MV-4-11 (cell line): Measurements from ENCODE around the gene BCL6B.

Source experiments
- DNase-seq: peaks from one replicate; lab custom pipeline; 2025; lab: John Stamatoyannopoulos, UW

Gene BCL6B

DNA sequence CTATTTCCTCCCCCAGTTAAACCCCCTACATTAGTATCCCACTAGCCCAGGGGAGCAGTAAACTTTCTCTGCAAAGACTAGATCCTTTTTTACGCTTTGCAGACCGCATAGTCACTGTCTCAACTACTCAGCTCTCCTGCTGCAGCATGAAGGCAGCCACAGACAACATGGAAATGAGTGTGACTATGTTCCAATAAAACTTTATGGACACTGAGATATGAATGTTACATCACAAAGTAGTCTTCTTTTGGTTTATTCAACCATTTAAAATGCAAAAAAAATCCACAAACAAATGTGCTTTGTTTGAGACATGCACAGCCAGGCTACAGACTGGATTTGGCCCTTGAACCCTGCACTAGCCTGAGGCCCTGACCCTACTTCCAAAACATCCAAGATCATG, 12.3 kb upstream of the BCL6B start:
- no peak for DNase-seq

DNA sequence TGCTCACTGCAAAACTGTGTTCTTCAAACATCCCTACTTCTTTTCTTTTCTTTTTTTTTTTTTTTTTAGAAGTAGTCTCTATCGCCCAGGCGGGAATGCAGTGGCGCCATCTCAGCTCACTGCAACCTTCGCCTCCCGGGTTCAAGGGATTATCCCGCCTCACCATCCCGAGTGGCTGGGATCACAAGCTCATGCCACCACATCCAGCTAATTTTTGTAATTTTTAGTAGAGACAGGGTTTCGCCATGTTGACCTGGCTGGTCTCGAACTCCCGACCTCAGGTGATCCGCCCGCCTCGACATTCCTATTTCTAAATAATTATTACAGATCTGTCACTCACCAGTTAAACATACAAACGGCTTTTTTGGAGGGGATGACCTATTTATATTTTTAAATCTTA, 11.4 kb upstream of the BCL6B start:
- no peak for DNase-seq

DNA sequence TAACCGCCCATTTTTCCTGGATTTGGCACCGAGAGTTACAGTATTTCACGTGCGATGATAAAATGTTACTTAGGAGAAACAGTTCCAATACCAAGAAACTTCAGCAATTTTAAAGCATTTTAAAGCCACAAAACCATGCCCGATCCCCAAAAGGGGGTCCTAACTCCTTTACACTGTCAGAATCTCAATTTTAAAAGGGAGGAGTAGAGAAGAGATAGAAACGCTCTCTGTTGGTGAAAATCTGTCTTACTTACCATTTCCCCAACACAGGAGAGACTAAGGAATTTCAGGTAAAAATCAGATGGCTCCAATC, 11.0 kb upstream of the BCL6B start:
- DNase-seq, result no peak

DNA sequence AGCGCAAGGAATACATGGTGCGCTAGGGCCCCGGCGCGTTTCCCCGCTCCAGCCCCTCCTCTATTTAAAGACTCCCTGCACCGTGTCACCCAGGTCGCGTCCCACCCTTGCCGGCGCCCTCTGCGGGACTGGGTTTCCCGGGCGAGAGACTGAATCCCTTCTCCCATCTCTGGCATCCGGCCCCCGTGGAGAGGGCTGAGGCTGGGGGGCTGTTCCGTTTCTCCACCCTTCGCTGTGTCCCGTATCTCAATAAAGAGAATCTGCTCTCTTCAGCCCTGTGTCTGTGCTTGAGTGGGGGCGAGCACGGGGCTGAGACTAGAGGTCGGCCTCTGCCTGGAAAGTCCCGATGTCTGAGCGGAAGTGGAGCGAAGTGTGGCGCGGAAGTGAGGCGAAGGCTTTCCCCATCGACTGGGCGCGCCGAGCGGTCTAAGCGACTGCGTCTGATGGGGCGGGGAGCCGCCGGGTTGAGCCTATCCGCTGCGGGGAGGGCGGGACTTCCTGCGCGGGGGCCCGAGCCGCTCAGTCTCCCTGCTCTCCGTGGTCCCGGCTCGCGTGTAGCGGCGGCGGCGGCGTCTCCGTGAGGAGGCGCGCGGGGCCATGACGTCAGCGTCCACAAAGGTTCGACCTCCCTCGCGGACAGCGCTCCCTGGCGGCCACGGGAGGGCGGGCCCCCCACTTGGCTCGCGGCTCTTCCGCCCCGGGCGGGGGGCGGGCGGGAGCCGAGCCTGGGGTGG, 8.4 kb upstream of the BCL6B start:
- DNase-seq, result peak; percentile 97

DNA sequence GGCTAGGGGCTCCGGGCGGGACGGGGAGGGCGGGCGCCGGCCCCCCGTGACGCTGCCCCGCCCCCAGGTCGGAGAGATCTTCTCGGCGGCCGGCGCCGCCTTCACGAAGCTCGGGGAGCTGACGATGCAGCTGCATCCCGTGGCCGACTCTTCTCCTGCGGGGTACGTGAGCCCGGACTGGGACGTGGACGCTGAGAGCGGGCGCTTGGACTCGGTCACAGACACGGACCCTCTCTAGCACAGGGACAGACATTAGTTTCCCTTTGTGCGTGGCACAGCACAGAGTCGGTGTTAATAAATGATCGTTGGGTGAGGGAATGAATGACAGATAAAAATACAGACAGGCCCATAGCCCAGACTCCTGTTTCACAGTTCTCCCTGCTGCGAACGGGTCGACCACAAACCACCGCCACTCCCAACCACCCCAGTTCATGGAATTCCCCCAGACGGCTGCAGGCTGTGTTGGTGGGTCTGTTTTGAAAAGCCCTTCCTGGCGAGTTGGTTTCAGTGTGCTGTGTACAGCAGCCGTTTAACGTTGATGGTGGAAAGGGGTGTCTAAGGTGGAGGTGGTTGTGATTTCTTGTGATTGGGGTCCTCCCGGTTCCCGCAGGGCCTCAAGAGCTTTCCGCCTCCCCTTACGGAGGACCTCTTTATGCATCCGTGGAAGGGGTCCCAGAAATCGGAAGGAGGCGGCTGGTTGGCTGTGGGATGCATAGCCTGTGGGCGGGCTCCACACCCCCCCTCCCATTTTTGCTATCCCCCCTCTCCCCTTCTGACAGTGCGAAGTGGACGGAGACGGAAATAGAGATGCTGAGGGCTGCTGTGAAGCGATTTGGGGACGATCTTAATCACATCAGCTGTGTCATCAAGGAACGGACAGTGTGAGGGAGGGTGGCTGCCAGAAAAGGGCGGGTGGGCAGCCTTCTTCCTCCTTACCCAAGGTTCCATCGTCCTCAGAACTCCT, 7.6 kb upstream of the BCL6B start:
- peak; percentile 43 for DNase-seq

DNA sequence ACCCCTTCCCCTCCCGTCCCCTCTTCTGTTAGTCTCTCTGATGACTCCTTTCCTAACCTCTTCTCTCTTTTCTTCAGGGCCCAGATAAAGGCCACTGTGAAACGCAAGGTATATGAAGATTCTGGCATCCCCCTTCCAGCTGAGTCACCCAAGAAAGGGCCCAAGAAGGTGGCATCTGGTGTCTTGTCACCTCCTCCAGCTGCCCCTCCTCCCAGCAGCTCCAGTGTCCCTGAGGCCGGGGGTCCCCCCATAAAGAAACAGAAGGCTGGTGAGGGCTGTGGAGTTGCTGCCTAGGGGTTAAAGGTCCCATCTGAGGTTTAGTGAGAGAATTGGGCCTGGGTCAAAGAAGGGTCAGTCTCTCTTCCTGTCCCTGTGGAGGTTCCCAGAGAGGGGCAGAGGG, 6.4 kb upstream of the BCL6B start:
- no peak for DNase-seq

DNA sequence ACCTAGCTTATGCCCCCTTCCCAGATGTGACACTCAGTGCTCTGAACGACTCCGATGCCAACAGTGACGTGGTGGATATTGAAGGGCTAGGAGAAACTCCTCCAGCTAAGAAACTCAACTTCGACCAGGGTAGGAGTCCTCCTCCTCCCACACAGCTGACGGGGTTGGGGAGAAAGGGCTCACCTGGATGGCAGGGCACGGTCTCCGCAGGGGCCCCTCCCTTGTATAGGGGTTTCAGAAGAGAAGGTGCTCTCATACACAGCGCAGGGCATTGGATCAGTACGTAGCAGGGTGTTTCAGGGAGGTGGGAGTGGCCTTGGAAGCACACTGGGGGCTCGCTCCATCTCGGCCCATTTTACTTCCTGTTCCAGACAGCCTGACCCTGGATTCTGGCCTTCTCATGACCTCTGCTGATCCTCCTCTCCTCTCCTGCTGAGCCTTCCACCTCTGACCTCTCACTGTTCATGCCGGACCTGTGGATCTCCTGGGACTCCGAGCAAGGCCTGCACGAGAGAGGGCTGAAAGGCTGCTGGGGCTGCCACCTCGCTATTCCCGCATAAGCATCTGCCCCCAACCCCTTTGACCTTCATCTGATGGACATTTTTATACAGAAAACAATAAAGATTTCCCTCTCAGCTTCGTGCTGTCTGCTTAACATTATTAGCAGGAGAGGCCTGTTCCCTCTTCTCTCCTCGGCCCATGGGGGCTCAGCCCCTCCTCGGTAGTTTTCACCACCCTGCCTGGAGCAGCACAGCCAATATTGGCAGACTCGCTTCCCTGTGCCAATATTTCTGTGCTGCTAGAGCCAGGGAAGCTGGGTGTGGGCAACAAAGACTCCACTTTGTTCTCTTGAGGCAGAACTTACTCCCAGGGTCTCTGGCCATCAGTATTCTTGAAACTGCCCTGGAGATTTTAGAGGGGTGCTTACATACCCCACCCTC, 5.7 kb upstream of the BCL6B start:
- no peak for DNase-seq

DNA sequence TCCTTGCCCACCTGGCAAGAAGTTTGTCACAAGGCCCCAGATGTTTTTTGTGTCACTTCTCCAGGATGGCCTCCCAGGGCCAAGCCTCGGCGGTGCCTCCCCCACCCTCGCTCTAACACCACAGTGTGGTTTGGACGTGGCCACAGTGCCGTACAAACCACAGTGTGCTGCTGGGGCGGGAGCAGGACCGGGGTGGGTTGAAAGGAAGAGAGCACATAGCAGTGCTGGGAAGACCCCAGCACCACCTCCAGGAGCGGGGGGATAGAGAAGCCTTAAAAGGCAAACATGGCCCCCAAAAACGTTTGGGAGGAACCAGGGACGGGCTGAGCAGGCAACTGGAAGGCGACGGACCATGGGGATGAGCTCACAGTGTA, 5.0 kb upstream of the BCL6B start:
- peak; percentile 56 for DNase-seq

DNA sequence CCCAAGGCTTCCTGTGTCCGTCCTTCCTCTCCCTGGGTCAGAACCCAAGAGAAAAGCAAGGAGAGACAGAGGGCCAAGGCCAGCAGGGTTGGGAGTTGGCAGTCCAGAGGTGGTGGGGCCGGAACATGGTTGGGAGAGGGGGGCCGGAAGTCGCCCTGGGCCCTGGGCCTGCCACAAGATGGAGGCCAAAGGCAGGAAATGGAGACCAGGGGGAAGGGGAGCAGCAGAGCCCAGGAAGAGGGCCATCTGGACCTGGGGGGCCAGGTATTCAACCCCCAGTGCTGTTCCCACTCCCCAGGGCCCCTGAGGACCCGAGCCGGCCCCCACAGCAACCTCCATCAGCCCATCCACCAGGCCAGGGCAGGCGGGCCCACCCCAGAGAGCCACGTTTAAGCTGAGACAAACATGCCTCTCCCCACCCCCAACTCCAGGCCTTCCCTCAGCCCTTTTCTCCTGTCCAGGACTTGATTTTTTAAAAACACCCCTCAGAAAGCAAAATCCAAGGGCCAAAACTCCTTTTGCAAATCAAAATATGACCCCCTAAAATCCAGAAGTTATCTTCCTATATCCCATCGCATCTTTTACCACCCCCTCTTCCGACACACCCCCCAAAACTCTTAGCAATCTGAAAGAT, 4.4 kb upstream of the BCL6B start:
- DNase-seq, result no peak

DNA sequence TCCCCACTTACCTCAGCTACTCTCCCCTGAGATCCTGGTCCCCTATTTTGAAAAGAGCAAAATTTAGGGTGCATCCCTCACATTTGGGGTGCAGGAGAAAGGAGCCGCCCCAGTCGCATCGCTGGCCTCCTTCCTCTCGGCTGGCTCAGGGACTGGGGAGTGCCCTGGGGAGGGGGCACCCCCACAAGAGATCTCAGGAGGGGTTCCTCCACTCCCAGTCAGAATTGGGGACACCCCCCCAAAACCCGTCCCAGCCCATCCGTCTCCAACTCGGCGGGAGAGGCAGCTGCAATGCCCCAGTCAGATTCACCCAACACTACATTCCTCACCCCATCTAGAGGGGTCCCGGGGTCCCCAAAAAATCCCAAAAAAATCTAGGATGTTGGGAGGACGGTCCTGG, 3.5 kb upstream of the BCL6B start:
- DNase-seq, result no peak

DNA sequence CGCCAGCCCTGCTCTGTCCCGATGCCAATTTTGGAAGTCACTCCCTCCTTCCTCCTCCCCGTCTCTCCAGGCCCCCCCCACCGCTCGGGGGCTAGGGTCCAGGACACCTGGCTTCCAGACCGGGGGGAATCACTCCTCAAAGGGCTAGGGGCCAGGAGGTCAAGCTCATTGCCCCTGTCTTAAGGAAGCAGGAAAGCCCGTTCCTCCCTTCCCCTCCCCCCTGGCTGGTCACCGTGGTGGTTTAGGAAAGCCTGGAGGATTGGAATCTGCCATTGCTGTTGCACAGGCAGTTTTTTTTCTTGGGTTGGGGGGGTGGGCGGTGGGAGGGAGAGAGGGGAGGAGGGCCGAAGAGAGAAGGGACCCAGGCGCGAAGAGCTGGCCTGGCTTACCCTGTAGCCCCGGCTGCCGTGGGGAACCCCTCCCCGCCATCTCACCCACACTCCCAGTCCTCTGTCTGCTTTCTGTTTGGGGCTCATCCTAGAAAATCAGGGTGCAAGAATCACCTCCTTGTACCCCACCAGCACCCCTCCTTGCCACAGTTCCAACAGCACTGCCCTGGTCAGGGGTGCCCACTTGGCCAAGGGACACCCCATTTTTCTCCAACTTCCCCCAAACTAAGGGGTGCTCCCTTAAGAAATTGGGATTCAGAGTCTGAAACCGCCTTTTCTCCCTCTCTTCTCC, 2.9 kb upstream of the BCL6B start:
- no peak for DNase-seq

DNA sequence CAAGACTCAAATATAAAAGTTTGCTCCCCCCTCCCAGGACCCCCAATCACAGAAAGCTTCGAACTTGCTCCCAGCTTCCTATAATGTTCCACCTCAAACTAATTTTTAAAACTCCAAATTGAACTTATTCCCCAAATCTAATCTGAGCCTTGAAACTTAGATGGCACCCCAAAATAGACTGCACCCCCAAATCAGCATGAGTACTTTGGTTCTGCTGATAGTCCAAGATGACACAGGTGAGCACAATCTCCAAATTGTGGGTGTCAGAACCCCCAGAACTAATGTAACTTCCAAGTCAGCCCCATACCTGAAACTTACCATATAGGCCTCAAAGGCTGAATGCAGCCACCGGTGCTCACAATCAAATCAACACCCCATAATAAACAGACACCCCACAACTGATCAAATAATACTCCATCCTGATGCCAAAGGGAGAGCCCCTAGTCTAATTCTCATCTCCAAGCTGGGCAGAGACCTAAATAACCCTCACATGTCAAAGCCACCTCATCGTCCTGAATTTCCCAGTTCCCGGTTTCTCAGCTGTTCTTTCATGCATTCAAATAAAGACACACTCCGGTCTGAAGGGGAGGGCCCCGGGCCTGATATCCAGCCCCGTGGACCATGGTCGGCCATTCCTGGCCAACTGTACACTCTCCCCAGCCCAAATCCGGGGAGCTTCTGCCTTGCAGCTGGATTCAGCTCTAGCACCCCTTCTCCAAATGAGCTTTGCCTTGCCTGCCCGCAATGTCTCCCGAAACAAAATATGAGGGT, 1.8 kb upstream of the BCL6B start:
- no peak for DNase-seq

DNA sequence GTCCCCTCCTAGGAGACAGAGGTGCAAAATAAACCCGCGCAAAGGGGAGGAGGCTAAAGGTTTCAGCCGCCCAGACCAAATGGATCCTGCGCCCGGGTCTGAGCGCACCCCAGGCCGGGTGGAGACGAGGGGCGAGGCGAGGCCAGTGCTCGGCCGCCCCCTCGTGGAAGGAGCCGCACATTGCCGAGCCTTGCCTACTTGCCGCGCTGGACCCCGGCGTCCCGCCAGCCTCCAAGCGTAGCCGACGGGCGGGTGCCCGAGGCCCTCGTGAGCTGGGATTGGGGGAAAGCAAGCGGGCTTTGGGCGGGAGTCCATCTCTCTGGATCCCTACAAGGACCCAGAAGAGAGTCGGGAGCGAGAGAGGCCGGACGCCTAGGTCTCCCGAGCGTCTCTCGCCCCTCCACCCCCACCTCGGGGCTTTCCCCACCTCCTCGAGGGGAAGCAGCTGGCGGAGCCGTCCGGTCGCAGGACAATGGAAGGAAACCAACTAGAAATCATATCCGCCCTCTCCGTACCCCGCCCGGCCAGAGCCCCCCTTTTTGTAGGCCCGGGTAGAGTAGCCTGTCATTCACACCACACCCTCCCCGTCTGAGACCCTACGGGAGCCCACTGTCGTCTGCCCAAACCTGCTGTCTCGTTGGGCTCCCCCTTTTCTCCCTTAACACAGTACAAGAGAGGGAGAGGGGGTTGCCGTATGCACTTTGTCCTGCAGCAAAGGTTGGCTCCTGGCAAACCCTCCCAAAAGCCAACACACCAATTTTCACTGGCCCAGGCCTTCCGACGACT, 664 bp upstream of the BCL6B start:
- DNase-seq, result peak; percentile 43

DNA sequence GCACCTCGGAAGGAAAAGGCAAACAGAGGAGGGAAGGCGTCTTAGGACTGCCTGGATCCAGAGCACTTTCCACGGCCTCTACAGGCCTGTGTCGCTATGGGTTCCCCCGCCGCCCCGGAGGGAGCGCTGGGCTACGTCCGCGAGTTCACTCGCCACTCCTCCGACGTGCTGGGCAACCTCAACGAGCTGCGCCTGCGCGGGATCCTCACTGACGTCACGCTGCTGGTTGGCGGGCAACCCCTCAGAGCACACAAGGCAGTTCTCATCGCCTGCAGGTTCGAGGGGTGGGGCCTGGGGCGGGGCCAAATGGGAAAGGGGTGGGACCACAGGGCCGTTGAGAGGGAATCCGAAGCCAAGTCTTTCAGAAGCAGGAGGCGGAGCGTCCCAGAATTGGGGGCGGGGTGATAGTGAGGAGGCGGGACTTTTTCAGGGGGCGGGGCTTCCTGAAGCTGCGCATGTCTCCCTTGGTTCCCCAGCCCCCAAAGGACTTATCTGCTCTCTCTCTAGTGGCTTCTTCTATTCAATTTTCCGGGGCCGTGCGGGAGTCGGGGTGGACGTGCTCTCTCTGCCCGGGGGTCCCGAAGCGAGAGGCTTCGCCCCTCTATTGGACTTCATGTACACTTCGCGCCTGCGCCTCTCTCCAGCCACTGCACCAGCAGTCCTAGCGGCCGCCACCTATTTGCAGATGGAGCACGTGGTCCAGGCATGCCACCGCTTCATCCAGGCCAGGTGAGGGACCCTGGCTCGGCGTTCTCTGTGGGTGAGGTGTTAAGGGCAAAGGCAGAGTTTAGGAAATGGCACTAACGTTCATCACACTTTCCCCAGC, 939 bp downstream of the BCL6B start:
- DNase-seq, result peak; percentile 97

DNA sequence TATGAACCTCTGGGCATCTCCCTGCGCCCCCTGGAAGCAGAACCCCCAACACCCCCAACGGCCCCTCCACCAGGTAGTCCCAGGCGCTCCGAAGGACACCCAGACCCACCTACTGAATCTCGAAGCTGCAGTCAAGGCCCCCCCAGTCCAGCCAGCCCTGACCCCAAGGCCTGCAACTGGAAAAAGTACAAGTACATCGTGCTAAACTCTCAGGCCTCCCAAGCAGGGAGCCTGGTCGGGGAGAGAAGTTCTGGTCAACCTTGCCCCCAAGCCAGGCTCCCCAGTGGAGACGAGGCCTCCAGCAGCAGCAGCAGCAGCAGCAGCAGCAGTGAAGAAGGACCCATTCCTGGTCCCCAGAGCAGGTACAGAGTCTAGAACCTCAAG, 1.5 kb downstream of the BCL6B start:
- no peak for DNase-seq

DNA sequence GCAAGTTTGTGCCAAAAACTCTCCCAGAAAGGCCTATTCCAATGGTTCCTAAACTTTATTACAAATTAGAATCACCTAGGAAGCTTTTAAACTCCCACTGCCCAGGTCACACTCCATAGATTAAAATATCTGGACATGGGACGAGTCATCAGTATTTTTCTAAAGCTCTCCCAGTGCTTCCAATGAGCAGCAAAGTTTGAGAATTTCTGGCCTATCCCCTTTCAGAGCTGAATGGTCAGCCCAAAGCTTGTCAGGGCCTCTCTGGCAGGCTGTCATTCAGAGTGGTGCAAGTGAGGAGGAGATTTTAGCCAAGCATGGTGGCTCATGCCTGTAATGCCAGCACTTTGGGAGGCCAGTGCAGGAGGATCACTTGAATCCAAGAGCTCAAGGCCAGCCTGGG, 2.4 kb downstream of the BCL6B start:
- no peak for DNase-seq

DNA sequence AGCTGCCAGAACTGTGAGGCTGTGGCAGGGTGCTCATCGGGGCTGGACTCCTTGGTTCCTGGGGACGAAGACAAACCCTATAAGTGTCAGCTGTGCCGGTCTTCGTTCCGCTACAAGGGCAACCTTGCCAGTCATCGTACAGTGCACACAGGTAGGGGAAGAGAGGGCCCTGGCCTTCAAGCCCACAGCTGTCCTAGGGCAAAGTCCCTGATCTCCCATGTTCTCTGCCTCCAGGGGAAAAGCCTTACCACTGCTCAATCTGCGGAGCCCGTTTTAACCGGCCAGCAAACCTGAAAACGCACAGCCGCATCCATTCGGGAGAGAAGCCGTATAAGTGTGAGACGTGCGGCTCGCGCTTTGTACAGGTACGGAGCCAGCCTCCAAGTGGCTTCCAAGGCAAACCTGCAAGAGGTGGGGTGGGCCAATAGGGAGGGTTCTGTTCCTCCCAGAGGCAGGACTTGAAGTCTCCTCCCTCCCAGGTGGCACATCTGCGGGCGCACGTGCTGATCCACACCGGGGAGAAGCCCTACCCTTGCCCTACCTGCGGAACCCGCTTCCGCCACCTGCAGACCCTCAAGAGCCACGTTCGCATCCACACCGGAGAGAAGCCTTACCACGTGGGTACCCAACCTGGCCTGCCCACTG, 3.7 kb downstream of the BCL6B start:
- no peak for DNase-seq

DNA sequence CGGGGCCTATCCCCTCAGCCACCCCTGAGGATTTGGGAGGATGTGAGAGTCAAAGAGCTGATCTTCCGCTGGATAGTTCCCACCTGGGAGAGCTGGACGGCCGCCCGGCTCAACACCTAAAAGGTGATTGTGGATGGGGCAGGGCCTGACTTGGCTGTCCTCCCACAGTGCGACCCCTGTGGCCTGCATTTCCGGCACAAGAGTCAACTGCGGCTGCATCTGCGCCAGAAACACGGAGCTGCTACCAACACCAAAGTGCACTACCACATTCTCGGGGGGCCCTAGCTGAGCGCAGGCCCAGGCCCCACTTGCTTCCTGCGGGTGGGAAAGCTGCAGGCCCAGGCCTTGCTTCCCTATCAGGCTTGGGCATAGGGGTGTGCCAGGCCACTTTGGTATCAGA, 4.5 kb downstream of the BCL6B start:
- no peak for DNase-seq
